Measurements from ENCODE around the gene CYP2J2.
"Not testable (repeated sequence)": the region's sequence is repeated elsewhere in the genome, so short reads cannot be mapped to it uniquely, and the experiment has no call there.

CYP2J2 gene, protein sequence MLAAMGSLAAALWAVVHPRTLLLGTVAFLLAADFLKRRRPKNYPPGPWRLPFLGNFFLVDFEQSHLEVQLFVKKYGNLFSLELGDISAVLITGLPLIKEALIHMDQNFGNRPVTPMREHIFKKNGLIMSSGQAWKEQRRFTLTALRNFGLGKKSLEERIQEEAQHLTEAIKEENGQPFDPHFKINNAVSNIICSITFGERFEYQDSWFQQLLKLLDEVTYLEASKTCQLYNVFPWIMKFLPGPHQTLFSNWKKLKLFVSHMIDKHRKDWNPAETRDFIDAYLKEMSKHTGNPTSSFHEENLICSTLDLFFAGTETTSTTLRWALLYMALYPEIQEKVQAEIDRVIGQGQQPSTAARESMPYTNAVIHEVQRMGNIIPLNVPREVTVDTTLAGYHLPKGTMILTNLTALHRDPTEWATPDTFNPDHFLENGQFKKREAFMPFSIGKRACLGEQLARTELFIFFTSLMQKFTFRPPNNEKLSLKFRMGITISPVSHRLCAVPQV

GRCh38 chr1:59926381-59927123 is at the start of gene CYP2J2:
Gene CYP2J2, minus strand, starts transcription at chr1:59926773. Its CDS starts 27 bp downstream, at chr1:59926746.
- DNase-seq (ENCODE audit: low read depth in 2 of 2): peak in 1 of 2 donors; percentile 21

DNA sequence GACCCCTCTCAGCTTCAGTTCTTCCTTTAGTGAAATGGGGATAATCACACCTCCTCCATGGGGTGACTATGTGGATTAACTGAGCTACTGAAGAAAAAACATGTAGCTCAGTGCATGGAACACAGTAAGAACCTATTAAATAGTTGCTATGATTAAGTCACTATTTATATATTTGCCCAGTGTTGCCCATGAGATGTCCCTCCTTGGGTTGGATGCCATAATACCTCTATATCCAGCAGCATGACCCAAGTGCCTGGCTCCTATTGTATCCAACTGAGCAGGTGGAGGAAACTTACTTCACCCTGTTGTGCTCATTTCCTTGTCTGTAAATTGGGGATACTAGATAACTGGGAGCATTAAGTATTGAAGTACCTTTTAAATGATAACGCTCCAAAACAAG is 47.1 kb upstream of the CYP2J2 start:
- DNase-seq (ENCODE audit: low read depth in 2 of 2): no peak

DNA sequence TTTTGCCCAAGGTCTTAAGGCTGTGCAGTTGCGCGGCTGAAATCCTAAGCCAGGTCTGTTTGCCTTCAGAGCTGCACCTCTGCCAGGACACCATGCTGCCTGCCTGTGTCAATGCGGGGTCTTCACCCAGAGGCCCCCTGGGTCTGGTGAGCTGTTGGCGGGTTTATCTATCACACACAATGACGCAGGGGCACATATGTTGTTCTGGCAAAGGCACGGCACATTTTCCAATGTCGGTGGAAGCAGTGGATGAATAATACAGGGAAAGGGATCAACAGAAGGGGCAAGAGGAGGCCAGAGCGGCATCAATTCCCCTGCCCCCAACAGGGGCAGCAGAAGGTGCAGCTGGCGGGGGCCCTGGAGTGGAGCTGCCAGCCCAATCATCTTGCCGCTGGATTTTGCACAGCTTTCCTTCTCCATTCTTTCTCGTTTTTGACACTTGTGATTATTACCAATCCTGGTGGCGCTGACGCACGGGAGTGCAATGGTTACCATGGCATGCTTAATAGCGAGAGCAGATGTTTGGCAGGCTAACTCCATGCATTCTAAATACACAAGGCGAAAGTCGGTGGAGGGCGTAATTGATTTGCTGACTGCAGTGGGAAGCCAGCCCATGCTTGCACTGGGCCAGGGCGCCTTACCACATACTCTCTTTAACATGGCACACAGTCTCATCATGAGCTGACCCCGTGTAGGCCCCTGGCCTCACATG is 45.8 kb upstream of the CYP2J2 start:
- DNase-seq (ENCODE audit: low read depth in 2 of 2): no peak

DNA sequence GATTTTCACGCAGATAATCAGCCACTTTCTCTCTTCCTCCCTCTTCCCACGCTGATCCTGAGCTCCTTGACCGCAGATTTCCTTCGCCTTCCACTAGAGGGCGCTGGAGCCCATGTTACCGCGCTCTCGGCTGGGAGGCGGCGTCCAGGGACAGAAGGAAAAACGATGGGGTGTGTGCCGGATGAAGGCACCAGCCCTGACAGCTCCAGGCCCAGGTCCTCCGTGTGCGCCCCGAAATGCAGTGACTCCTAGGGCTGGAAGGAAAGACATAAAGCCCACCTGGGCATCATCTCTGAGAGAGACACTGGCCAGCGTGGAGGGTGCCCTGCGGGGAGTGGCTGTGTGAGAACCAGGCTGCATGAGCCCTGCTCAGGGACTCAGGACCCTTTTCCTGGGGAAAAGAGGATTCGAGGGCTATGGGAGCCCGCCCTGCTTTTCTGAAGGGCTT is 44.9 kb upstream of the CYP2J2 start:
- peak in 1 of 2 donors; percentile 18 for DNase-seq (ENCODE audit: low read depth in 2 of 2)

GRCh38 chr1:59969542-59970175 is 43.1 kb upstream of the CYP2J2 start:
- not testable (repeated sequence) for DNase-seq (ENCODE audit: low read depth in 2 of 2)

DNA sequence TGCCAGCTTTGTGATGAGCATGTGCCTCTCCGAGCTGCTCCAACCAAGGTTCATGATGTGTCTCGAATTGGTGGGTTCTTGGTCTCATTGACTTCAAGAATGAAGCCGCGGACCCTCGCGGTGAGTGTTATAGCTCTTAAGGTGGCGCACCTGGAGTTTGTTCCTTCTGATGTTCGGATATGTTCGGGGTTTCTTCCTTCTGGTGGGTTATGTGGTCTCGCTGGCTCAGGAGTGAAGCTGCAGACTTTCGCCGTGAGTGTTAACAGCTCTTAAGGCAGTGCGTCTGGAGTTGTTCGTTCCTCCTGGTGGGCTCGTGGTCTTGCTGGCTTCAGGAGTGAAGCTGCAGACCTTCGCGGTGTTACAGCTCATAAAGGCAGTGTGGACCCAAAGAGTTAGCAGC is 42.2 kb upstream of the CYP2J2 start:
- not testable (repeated sequence) for DNase-seq (ENCODE audit: low read depth in 2 of 2)

- no peak for DNase-seq (ENCODE audit: low read depth in 2 of 2)
Measured at GRCh38 chr1:59967780-59968179, 41.2 kb upstream of the CYP2J2 start.

DNA sequence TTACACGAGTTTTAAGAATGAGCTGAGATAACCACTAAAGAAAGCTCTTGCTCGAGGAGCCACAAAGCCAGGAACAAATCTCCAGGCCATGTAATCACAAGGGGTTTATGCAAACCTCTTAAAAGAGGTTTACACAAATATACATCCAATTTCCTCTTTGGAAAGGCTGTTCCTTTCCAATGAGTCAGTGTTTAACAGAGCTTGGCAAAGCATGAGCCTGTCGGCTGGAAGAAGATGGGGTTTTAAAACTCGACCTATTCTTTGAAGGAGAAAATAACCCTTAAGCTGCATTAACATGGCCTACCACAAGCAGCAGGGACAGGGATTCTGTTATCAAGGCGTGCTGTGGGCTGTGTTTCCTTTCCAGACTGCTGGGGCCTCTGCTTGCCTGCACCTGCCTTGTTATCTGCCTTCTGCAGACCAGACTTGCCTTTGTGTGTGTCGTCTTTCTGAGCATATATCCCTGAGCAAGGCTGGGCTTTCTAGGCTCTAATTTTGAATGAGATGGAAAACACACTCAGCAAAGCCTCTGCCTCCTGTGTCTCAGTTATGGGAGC is 40.6 kb upstream of the CYP2J2 start:
- no peak for DNase-seq (ENCODE audit: low read depth in 2 of 2)

- no peak for DNase-seq (ENCODE audit: low read depth in 2 of 2)
Measured at GRCh38 chr1:59952065-59952464, 25.5 kb upstream of the CYP2J2 start.

DNA sequence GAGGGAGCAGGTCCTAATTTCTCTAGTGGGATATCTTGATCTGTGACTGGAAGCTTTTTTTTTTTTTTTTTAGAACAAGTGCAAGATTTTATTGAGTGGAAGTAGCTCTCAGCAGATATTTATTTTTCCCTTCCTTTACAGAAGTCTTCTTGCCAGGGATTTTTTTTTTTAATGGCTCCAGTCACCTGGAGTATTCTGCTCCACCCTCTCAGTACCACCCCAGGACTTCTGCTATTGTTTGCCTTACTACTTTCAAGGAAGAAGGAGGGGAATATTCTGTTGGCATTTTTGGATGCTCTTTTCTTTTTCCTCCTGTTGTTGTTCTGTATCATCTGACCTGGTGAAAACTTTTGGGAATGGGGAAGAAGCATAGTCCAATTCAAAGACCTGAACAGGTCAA is 23.1 kb upstream of the CYP2J2 start:
- no peak for DNase-seq (ENCODE audit: low read depth in 2 of 2)

GRCh38 chr1:59948990-59949389 is 22.4 kb upstream of the CYP2J2 start:
- DNase-seq (ENCODE audit: low read depth in 2 of 2): no peak

GRCh38 chr1:59947047-59947938 is 20.7 kb upstream of the CYP2J2 start:
- peak in 1 of 2 donors; percentile 13 for DNase-seq (ENCODE audit: low read depth in 2 of 2)

GRCh38 chr1:59945790-59946189 is 19.2 kb upstream of the CYP2J2 start:
- no peak for DNase-seq (ENCODE audit: low read depth in 2 of 2)

DNA sequence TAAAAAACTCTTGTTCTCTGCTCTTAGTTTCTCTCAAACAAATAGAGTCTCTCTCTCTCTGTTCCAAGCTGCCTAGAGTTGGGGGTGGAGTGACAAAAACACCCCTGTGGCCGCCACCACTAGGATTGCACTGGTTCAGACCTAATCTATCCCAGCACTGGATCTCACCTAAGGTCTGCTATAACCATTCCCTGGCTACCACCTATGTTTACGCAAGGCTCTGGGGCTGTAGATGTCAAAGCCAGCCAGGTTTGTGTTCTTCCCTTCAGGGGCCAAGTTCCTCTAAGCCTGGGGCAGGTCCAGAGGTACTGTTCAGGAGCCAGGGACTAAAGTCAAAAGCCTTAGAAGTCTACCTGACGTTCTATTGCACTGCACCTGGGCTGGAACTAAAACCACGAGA is 12.8 kb upstream of the CYP2J2 start:
- no peak for DNase-seq (ENCODE audit: low read depth in 2 of 2)

DNA sequence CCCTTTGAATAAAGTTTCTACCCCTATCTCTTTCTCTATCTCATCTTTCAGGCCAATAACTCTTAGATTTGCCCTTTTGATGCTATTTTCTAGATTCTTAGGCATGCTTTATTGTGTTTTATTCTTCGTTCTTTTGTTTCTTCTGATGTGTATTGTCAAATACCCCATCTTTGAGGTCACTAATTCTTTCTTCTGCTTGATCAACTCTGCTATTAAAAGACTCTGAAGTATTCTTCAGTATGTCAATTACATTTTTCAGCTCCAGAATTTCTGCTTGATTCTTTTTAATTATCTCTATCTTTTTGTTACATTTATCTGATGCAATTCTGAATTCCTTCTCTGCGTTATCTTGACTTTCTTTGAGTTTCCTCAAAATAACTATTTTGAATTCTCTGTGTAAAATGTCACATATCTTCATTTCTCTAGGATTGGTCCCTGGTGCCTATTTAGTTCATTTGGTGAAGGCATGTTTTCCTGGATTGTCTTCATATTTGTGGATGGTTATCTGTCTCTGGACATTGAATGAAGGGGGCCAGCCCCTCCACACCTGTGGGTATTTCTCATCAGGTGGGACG is 11.2 kb upstream of the CYP2J2 start:
- DNase-seq (ENCODE audit: low read depth in 2 of 2): no peak

- DNase-seq (ENCODE audit: low read depth in 2 of 2): no peak
Measured at GRCh38 chr1:59936358-59936821, 9.8 kb upstream of the CYP2J2 start.

DNA sequence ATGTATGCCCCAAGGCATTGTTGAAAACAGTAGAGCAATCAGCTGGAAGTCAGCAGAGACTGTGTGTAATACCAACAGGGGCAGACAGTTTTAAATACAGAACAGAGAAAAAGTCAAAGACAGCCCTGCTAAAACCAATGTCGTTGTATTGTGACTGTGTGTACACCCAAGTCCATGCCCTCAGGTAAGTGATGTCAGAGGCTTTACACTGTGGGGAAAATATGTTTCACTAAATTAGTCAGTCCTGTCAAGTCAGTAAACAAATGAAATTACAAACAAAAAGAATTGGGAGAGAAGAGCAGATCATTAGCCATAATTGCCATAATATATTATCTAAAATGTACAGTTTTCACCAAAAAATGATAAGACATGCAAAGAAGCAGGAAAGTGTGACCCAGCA is 2.4 kb upstream of the CYP2J2 start:
- no peak for DNase-seq (ENCODE audit: low read depth in 2 of 2)

DNA sequence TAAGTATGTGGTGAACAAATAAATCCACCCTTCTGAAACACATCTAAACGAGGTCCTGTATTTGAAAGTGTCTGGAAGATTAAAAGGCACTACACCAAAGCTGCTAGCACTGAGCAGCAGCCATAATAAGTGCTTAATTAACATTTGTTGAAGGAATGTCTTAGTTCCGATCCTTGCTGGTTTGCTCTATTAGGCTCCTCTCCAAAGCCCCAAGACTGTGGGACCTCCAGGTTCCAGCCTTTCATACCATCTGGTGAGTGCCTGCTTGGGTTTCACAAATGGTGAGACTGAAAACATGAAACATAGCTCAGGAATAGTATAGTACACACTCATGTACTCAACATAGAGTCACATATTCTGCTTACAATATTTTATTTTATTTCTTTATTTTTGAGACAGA is 640 bp upstream of the CYP2J2 start:
- no peak for DNase-seq (ENCODE audit: low read depth in 2 of 2)

DNA sequence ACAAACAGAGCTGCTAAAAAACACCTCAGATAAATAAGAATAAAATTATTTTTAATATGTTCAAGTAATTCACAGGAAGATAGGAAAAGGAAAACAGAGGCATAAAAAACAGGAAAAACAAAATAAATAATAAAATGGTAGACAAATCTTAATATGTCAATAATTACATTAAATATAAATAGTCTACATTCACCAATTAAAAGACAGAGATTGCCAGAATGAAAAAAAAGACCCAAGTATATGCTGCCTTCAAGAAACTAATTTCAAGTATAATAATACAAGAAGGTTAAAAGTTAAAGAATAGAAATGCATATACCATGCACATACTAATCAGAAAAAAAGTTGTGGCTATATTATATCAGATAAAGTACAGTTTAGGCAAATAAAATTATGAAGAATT is 1.9 kb downstream of the CYP2J2 start:
- no peak for DNase-seq (ENCODE audit: low read depth in 2 of 2)

Measured in stimulated activated CD4-positive, alpha-beta T cell treated with anti-CD3 and anti-CD28 coated beads, Interleukin-1b, Interleukin-23, amount 100 ng/mL, for 1 hour (primary cell).